Esophagus squamous epithelium (tissue), 4 donors: ENCODE measurements around the gene DOCK1.

Source experiments
- POLR2A ChIP-seq, 4 donors: fragments of 450-650 bp; IDR thresholded peaks; one replicate each; pipeline ENCODE4 v1.6.1; 2017; ENCODE audit warnings: antibody characterized with exemption in 4 of 4, mild to moderate bottlenecking in 4 of 4, moderate library complexity in 3 of 4
- TF ChIP-seq, protein P1 (sequence below), 6 experiments: fragments of 450-650 bp in 4 of 6; fragments of 200-600 bp in 2 of 6; sonication (generic) in 2 of 6; IDR thresholded peaks; one replicate each; pipeline ENCODE4 v1.5.1; 2016 to 2019; ENCODE audit warnings: antibody characterized with exemption in 6 of 6, mild to moderate bottlenecking in 4 of 6, moderate library complexity in 4 of 6

DNA sequence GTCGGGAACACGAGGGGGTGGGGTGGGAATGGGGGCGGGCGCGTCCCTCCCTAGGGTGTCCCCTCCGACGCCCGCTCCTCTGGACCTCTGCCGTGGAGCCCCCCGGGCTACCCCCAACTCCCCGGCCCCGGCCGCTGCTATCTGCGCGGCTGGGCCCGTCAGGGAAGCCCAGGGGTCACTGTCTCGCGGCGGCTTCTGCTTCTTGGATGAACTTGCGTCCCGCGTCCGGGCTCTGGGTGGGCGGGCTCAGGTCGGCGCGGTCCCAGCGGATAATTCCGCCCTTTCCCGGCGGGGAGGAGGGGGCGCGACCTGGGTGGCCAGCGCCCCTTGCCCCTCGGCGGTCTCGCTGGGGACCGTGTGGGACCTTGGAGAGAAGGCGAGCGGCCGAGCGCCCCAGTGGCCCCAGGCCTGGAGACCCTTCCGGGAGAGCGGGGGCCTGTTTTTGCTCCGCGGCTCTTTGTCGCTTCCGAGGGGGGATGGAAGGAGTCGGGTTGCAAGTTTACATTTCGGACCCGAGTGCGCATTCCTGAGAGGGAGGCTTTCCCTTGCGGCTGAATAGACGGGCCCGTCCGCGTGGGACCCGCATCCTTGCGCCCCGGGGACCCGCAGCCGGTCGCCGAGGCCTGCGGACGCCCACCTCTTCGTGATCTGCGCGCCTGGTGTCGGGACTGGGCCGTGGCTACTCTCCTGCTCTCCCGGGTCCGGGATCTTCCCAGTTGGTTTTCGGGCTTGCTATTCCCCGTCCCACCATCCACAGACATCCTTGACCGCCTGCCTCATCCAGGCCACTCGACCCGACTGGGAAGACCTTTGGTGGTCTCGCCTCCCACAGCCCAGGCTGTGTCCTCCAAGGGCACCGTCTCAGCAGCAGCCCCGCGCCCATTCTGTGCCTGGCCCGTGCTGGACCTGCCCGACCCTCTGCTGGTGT lies 812 bp downstream of the DOCK1 start:
- TF ChIP-seq POLR2A (IDR thresholded peaks at IDR 0.05): no peak
- TF ChIP-seq, protein P1, sequence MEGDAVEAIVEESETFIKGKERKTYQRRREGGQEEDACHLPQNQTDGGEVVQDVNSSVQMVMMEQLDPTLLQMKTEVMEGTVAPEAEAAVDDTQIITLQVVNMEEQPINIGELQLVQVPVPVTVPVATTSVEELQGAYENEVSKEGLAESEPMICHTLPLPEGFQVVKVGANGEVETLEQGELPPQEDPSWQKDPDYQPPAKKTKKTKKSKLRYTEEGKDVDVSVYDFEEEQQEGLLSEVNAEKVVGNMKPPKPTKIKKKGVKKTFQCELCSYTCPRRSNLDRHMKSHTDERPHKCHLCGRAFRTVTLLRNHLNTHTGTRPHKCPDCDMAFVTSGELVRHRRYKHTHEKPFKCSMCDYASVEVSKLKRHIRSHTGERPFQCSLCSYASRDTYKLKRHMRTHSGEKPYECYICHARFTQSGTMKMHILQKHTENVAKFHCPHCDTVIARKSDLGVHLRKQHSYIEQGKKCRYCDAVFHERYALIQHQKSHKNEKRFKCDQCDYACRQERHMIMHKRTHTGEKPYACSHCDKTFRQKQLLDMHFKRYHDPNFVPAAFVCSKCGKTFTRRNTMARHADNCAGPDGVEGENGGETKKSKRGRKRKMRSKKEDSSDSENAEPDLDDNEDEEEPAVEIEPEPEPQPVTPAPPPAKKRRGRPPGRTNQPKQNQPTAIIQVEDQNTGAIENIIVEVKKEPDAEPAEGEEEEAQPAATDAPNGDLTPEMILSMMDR (IDR thresholded peaks at IDR 0.05): no peak
